Pulmonary artery endothelial cell (primary cell): ENCODE measurements around the gene SLC39A13. TPM values are rescaled to one million over a fixed set of nuclear protein-coding genes. Genes with fewer than 3 reads are reported as not detected.

Experiments used
- DNase-seq: peaks from one replicate; pipeline ENCODE4 v3.0.0-alpha.2; 2011; ENCODE audit warnings: low read depth, low spot score
- total RNA-seq: library from RNA; depleted of rRNA; stranded (reverse); fragments of >200 nt; gene quantifications from 2 replicates; pipeline ENCODE4 v1.2.3, GENCODE V29; 2014

The SLC39A13 gene
- total RNA-seq, 1 donor from 2014 or later, result 60.8 TPM

DNA sequence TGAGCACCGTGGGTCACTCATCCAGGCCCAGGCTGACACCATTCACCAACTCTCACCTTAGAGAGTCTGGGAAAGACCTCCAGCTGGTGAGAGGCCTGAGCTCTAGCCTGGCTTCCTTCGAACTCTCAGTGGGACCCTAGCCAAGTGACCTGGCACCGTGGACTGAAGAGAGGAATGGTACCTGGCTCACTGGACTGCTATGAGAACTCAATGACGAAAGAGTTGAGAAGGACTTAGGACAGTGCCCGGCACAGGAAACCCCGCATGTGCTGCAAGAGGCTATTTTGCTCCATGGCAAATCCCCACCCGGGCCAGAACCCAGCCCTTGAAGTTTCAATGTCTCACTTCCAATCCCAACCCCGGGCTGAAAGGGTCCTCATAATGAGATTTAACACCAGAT, 41.2 kb downstream of the SLC39A13 start:
- no peak for DNase-seq

DNA sequence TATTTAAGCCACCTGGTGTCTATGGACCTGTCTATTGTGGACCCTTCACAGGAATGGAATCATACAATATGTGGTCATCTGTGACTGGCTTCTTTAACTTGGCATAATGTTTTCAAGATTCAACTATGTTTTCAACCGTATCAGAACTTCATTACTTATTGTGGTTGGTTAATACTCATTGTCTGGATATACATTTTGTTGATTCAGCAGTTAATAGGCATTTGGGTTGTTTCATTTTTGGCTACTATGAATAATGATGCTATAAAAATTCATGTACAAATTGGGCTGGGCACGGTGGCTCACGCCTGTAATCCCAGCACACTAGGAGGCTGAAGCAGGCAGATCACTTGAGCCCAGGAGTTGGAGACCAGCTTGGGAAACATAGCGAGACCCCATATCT, 43.0 kb downstream of the SLC39A13 start:
- no peak for DNase-seq

DNA sequence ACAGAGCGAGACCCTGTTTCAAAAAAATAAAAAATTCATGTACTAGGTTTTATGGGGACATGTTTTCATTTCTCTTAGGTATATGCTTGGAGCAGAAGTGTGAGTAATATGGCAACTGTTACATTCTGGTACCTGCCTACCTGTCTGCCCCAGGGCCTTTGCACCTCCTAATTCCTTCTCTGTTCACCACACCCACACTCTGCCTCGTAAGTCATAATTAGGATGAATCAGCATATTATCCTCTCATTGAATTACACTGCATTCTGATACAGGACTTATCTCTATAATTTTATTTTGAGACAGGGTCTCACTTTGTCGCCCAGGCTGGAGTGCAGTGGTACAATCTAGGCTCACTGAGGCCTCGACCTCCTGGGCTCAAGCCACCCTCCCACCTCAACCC, 43.6 kb downstream of the SLC39A13 start:
- no peak for DNase-seq

DNA sequence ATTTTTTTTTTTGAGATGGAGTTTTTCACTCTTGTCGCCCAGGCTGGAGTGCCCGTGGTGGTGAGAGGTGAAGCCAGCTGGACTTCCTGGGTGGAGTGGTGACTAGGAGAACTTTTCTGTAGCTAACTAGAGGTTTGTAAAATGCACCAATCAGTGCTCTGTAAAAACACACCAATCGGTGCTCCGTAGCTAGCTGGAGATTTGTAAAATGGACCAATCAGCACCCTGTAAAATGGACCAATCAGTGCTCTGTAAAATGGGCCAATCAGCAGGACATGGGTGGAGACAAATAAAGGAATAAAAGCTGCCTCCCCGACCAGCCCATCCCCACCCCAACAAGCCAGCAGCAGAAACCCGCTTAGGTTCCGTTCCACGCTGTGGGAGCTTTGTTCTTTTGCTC, 45.0 kb downstream of the SLC39A13 start:
- no peak for DNase-seq

DNA sequence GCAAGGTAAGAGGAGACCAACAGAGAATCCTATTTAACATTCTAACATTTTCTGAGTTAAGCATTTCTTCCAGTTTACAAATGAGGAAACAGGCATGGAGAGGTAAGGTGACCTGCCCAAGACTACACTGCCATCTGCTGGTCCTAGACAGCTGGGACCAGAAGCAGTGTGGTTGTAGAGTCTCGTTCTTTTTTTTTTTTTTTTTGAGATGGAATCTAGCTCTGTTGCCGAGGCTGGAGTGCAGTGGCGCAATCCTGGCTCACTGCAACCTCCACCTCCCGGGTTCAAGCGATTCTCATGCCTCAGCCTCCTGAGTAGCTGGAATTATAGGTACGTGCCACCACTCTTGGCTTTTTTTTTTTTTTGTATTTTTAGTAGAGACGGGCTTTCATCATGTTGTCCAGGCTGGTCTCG, 45.9 kb downstream of the SLC39A13 start:
- DNase-seq, result peak; percentile 59

DNA sequence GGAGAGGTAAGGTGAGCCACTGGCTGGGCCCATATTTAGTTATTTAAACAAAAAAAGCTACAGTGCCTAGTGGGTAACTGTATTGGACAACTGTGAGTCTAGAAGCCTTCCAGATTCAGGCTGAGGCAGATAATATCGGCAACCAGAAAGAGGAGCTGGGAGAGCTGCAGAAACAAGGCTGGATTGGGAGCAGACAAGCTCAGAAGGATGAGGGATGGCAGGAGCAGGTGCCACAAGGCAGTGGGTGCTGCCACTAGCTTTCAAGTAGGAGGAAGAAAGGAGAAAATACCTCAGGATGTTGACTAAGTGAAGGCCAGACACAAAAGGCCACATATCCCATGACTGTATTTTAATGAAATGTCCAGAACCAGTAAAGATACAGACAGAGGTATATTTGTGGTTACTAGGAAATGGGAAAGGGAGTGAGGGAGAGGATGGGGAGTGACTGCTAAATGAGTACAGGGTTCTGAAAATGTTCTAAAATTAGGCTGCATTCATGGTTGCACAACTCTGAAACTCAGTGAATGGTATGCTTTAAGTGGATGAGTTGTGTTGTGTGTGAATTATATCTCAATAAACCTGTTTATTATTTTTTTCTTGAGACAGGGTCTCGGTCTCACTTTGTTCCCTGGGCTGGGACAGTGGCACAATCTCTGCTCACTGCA, 52.3 kb downstream of the SLC39A13 start:
- DNase-seq, result no peak

DNA sequence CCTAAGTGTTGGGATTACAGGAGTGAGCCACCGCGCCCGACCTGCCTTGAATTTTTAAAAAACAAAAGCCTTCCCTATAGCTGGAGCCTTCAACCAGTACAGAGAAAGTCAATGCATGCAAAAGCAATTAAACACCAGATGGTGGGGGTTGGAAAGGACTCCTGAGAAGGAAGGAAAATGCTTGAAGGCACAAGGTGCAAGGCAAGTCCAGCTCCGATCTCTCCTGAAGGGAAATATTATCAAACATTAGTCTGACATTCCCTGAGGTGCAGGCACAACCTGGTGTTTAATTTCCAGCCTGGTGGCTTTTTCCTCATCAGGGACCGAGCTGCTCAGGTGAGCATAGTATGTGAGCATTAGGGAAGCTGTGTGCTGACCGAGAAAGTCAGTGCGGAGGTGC, 53.5 kb downstream of the SLC39A13 start:
- no peak for DNase-seq

DNA sequence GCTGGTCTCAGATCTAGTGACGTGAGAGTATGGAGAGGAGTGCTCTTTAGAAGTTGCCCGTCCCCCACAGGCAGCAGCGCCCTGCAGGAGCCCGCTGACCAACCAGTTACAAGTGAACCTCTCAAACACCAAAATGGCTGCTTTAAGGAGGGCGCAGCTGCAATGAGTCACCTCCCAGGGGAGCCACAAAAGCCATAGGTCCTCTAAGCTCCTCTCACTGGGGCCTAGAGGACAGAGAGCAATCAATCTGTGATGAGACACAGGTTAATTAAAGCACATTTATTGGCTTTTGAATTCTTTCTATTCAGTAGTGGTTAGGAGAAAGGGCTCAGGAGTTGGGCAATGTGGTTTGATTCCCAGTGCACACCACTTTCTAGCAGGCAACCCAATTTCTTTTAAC, 56.1 kb downstream of the SLC39A13 start:
- no peak for DNase-seq

Other genes with a start within 250 kb of the SLC39A13 start
- 81.7 and 89.5 TPM in 2 replicates for gene ARFGAP2, start 231.7 kb upstream of the SLC39A13 start, total RNA-seq
- 13.3 and 14.3 TPM in 2 replicates for gene PACSIN3, start 222.2 kb upstream of the SLC39A13 start, total RNA-seq
- gene DDB2, start 193.6 kb upstream of the SLC39A13 start, total RNA-seq, result 62.7 and 72.3 TPM in 2 replicates
- 16.9 and 24.3 TPM in 2 replicates for gene ACP2, start 159.8 kb upstream of the SLC39A13 start, total RNA-seq
- 5.5 and 6.0 TPM in 2 replicates for gene NR1H3, start 150.6 kb upstream of the SLC39A13 start, total RNA-seq
- gene MADD, start 138.5 kb upstream of the SLC39A13 start, total RNA-seq, result 12.5 and 17.2 TPM in 2 replicates
- not detected in 2 replicates for gene MYBPC3, start 55.9 kb upstream of the SLC39A13 start, total RNA-seq
- not detected in 2 replicates for gene SPI1, start 30.0 kb upstream of the SLC39A13 start, total RNA-seq
- gene PSMC3, start 17.8 kb downstream of the SLC39A13 start, total RNA-seq, result 196 and 355 TPM in 2 replicates
- 0.14 and 0.26 TPM in 2 replicates for gene RAPSN, start 40.5 kb downstream of the SLC39A13 start, total RNA-seq
- 75.9 and 127 TPM in 2 replicates for gene CELF1, start 144.5 kb downstream of the SLC39A13 start, total RNA-seq
- 81.9 and 104 TPM in 2 replicates for gene PTPMT1, start 157.0 kb downstream of the SLC39A13 start, total RNA-seq
- gene KBTBD4, start 170.4 kb downstream of the SLC39A13 start, total RNA-seq, result 27.4 and 29.5 TPM in 2 replicates
- gene NDUFS3, start 170.5 kb downstream of the SLC39A13 start, total RNA-seq, result 83.4 and 92.4 TPM in 2 replicates
- gene FAM180B, start 178.1 kb downstream of the SLC39A13 start, total RNA-seq, result 0.07 TPM in 1 of 2 replicates, not detected in the other
- gene C1QTNF4, start 185.8 kb downstream of the SLC39A13 start, total RNA-seq, result 0.11 and 0.13 TPM in 2 replicates
- gene MTCH2, start 234.0 kb downstream of the SLC39A13 start, total RNA-seq, result 88.3 and 121 TPM in 2 replicates